WTC11 (cell line): ENCODE results near the gene ZNF264. TPM values are rescaled to one million over a fixed set of nuclear protein-coding genes. Genes with fewer than 3 reads are reported as not detected.

Experiments
- ATAC-seq: fragments of 200-7000 bp; cut with Tn5 transposase; 2 replicates; pipeline ENCODE4 v1.10.0; 2021; ENCODE audit warnings: mild to moderate bottlenecking, moderate library complexity
- CTCF ChIA-PET: fragments of 300-600 bp; sonication (Branson Sonifier 250); formaldehyde crosslinking; loops from one replicate; lab custom pipeline; 2021; ENCODE audit warnings: antibody characterized with exemption; lab: Charles Lee
- POLR2A ChIA-PET: fragments of 350-600 bp; sonication (Branson Sonifier 250); formaldehyde crosslinking; loops from one replicate; lab custom pipeline; 2021; ENCODE audit warnings: antibody characterized with exemption; lab: Charles Lee
- DNase-seq: peaks from one replicate; pipeline ENCODE4 v3.0.0; 2021; ENCODE audit warnings: low spot score
- H3K27ac Mint-ChIP-seq: 2 replicates; pipeline ENCODE4 v1.8.0; 2021; ENCODE audit warnings: mixed read lengths
- H3K27me3 Mint-ChIP-seq: 2 replicates; pipeline ENCODE4 v1.8.0; 2021; ENCODE audit warnings: low read depth, mild to moderate bottlenecking, moderate library complexity, mixed read lengths
- H3K36me3 Mint-ChIP-seq: 2 replicates; pipeline ENCODE4 v1.8.0; 2021; ENCODE audit warnings: mixed read lengths
- H3K4me1 Mint-ChIP-seq: 2 replicates; pipeline ENCODE4 v1.8.0; 2022; ENCODE audit warnings: mixed read lengths
- H3K4me3 Mint-ChIP-seq: 2 replicates; pipeline ENCODE4 v1.8.0; 2021; ENCODE audit warnings: mild to moderate bottlenecking, moderate library complexity, mixed read lengths
- H3K9me3 Mint-ChIP-seq: 2 replicates; pipeline ENCODE4 v1.8.0; 2021; ENCODE audit warnings: mixed read lengths
- AR ChIP-seq: fragments of 250-450 bp; sonication (Bioruptor Pico); IDR thresholded peaks from 2 replicates; pipeline ENCODE4 v1.9.0; 2021; ENCODE audit warnings: mild to moderate bottlenecking
- CDX4 ChIP-seq: fragments of 250-450 bp; sonication (Bioruptor Pico); IDR thresholded peaks from 2 replicates; pipeline ENCODE4 v1.9.0; 2021; ENCODE audit warnings: moderate library complexity, mild to moderate bottlenecking, inconsistent platforms, borderline replicate concordance
- CTCF ChIP-seq: fragments of 200-600 bp; IDR thresholded peaks from 2 replicates; pipeline ENCODE4 v1.8.0; 2022; ENCODE audit warnings: antibody characterized with exemption
- ELF4 ChIP-seq: sonication (generic); formaldehyde crosslinking; IDR thresholded peaks from 2 replicates; pipeline ENCODE4 v1.8.1; 2022; ENCODE audit warnings: low read depth, mild to moderate bottlenecking, moderate library complexity, missing genetic modification reagents
- ETV6 ChIP-seq: sonication (generic); formaldehyde crosslinking; IDR thresholded peaks from 2 replicates; pipeline ENCODE4 v1.8.1; 2022; ENCODE audit warnings: mild to moderate bottlenecking, missing genetic modification reagents
- FOXJ3 ChIP-seq: sonication (generic); formaldehyde crosslinking; IDR thresholded peaks from 2 replicates; pipeline ENCODE4 v1.9.0; 2021; ENCODE audit warnings: missing genetic modification reagents, mild to moderate bottlenecking, borderline replicate concordance
- GABPB1 ChIP-seq: sonication (generic); formaldehyde crosslinking; IDR thresholded peaks from 2 replicates; pipeline ENCODE4 v1.8.1; 2023; ENCODE audit warnings: mild to moderate bottlenecking, missing genetic modification reagents
- JUN ChIP-seq: sonication (generic); formaldehyde crosslinking; IDR thresholded peaks from 2 replicates; pipeline ENCODE4 v1.8.0; 2023; ENCODE audit warnings: mild to moderate bottlenecking, missing genetic modification reagents
- KAT7 ChIP-seq: sonication (generic); formaldehyde crosslinking; IDR thresholded peaks from 2 replicates; pipeline ENCODE4 v1.8.1; 2023; ENCODE audit warnings: missing genetic modification reagents, mild to moderate bottlenecking, borderline replicate concordance
- MAX ChIP-seq: sonication (generic); formaldehyde crosslinking; IDR thresholded peaks from 2 replicates; pipeline ENCODE4 v1.8.0; 2022; ENCODE audit warnings: mild to moderate bottlenecking, missing genetic modification reagents
- NFATC4 ChIP-seq: fragments of 250-450 bp; sonication (Bioruptor Pico); IDR thresholded peaks from 2 replicates; pipeline ENCODE4 v1.9.0; 2021; ENCODE audit warnings: mild to moderate bottlenecking
- NFE2L1 ChIP-seq: sonication (generic); formaldehyde crosslinking; IDR thresholded peaks from 2 replicates; pipeline ENCODE4 v1.8.1; 2023; ENCODE audit warnings: missing genetic modification reagents
- PRDM15 ChIP-seq: sonication (generic); formaldehyde crosslinking; IDR thresholded peaks from 2 replicates; pipeline ENCODE4 v1.8.0; 2022; ENCODE audit warnings: missing genetic modification reagents
- PRRX2 ChIP-seq: fragments of 250-450 bp; sonication (Bioruptor Pico); IDR thresholded peaks from 2 replicates; pipeline ENCODE4 v1.8.0; 2021; ENCODE audit warnings: mild to moderate bottlenecking
- RORB ChIP-seq: fragments of 250-450 bp; sonication (Bioruptor Pico); IDR thresholded peaks from 2 replicates; pipeline ENCODE4 v1.9.0; 2021; ENCODE audit warnings: mild to moderate bottlenecking
- ZNF281 ChIP-seq: sonication (generic); formaldehyde crosslinking; IDR thresholded peaks from 2 replicates; pipeline ENCODE4 v1.8.0; 2023; ENCODE audit warnings: mild to moderate bottlenecking, missing genetic modification reagents
- ZNF317 ChIP-seq: sonication (generic); formaldehyde crosslinking; IDR thresholded peaks from 2 replicates; pipeline ENCODE4 v1.8.1; 2023; ENCODE audit warnings: low read depth, mild to moderate bottlenecking, moderate library complexity, missing genetic modification reagents, borderline replicate concordance
- ZNF416 ChIP-seq: fragments of 250-450 bp; sonication (Bioruptor Pico); IDR thresholded peaks from 2 replicates; pipeline ENCODE4 v1.9.0; 2021; ENCODE audit warnings: mild to moderate bottlenecking, inconsistent platforms
- ZNF532 ChIP-seq: fragments of 250-450 bp; sonication (Bioruptor Pico); IDR thresholded peaks from 2 replicates; pipeline ENCODE4 v1.9.0; 2021; ENCODE audit warnings: mild to moderate bottlenecking, borderline replicate concordance
- ZNF671 ChIP-seq: fragments of 250-450 bp; sonication (Bioruptor Pico); IDR thresholded peaks from 2 replicates; pipeline ENCODE4 v1.8.0; 2021; ENCODE audit warnings: mild to moderate bottlenecking
- total RNA-seq: library from RNA; stranded (reverse); gene quantifications from 3 replicates; pipeline ENCODE4 v1.2.3, GENCODE V29; 2021

ZNF264 gene
- total RNA-seq, 1 experiment from 2014 or later = 27.0 TPM

GRCh38 chr19:57239982-57240310, 48.6 kb downstream of the ZNF264 start (continued):
- TF ChIP-seq ELF4 (CRISPR knock-in tag) (no peak), ZNF416 (CRISPR knock-in tag) (no peak), ETV6 (CRISPR knock-in tag) (no peak), KAT7 (no peak), NFATC4 (CRISPR knock-in tag) (no peak), CTCF (no peak), JUN (no peak), NFE2L1 (CRISPR knock-in tag) (no peak), ZNF281 (no peak), MAX (CRISPR knock-in tag) (no peak), ZNF671 (no peak), FOXJ3 (CRISPR knock-in tag) (no peak)

- ChIA-PET CTCF (interaction anchor here (1.0 kb wide), 1 partner anchor 166 kb away, joined by 3 read pairs; no protein-coding TSS in a partner anchor), POLR2A (no interaction called here)
- Mint-ChIP-seq H3K9me3 (no peaks in the 10 kb centered on the region), H3K27me3 (no peaks in the 10 kb centered on the region), H3K27ac (peak within 1 kb of the TSS; percentile 92), H3K4me3 (peak within 1 kb of the TSS; percentile 97), H3K36me3 (peaks cover 13% of the 10 kb centered on the region), H3K4me1 (peaks cover 11% of the 10 kb centered on the region)
- ATAC-seq = peak; percentile 96
- DNase-seq = peak; percentile 97
- TF ChIP-seq AR (CRISPR knock-in tag) (no peak), PRRX2 (CRISPR knock-in tag) (no peak), GABPB1 (CRISPR knock-in tag) (peak; percentile 81), ZNF532 (no peak), CDX4 (CRISPR knock-in tag) (no peak), RORB (CRISPR knock-in tag) (no peak), ZNF317 (CRISPR knock-in tag) (no peak), PRDM15 (no peak)
Measured at GRCh38 chr19:57240311-57241090, 49.2 kb downstream of the ZNF264 start, which contains the start of gene ZNF805. TSS of gene ZNF805 (plus strand) at chr19:57240632. CDS start at chr19:57240892, 260 bp downstream.
